ENCODE data around the gene SPATA17. TPM values are rescaled to one million over a fixed set of nuclear protein-coding genes. Genes with fewer than 3 reads are reported as not detected.

The SPATA17 gene
- polyA plus RNA-seq, 4 donors: 0.10 to 2.2 TPM; not detected in 2

DNA sequence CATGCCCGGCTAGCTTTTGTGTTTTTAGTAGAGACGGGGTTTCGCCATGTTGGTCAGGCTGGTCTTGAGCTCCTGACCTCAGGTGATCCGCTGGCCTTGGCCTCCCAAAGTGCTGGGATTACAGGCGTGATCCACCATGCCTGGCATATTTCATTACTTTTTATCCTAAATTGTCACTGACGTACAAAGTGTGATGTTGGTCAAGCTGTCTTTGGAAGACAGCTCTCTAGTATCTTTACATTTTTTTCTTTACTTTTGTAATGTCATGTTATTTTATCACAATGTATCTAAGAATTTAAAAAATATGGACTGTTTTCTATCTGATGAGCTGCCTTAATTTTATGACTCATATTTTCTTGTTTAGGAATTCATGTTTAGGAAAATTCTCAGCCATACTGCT, 72.2 kb downstream of the SPATA17 start:
- FAIRE-seq (peak; percentile 10), DNase-seq (no peak)

DNA sequence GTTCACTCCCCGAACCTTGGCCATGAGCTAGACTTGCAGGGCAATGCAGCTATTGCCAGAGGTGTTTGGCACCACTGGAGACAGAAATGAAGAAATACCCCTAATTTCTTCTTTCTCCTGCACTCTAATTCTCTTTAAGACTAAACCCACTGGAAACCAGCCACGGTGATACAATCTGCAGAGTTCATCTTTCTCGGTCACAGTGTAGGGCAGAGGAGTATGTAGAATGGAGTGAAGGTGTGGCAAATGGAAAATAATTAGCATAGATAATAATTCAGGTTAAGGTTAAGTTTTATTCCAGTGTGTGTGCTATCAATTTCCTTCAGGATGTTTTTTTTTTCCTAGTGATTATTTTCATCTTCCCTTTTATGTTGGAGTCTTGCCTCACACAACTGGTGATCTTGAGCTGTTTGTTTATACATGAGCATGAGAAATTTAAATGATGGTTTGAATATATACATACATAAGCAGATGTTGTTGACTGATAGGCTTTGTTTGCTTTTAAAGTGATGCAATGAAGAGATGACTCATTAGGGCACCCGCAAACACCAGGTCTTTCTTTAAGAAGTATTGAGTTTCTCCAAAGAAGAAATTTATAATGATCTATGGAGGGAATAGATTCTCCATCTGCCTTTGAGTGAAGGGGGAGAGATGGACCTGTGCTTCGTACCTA, 81.9 kb downstream of the SPATA17 start:
- no peaks in the 10 kb centered on the region for H3K36me3 ChIP-seq (ENCODE audit: control insufficient read depth in 3 of 3, insufficient read depth in 2 of 3, low read depth in 1 of 3, low read length in 3 of 3)
- DNase-seq (no peak), FAIRE-seq (no peak)
- H3K27me3 ChIP-seq (ENCODE audit: control insufficient read depth in 3 of 3, insufficient read depth in 3 of 3, low read length in 3 of 3): no peaks in the 10 kb centered on the region
- no peaks in the 10 kb centered on the region for H3K4me1 ChIP-seq (ENCODE audit: control insufficient read depth in 3 of 3, insufficient read depth in 2 of 3, low read depth in 1 of 3, low read length in 2 of 3)
- no peak overlapping the region for H3K27ac ChIP-seq (ENCODE audit: low read depth in 1 of 3, low read length in 2 of 3)
- H3K4me3 ChIP-seq (ENCODE audit: low read depth in 1 of 3, low read length in 3 of 3): no peak overlapping the region
- no peaks in the 10 kb centered on the region for H3K9me3 ChIP-seq (ENCODE audit: control insufficient read depth in 2 of 2, insufficient read depth in 1 of 2, low read depth in 1 of 2, low read length in 1 of 2)
- 73 to 79% (median 75%) methylated on average over 5 of the region's 5 CpGs for WGBS, 3 donors

More for the DNA sequence above, 72.2 kb downstream of the SPATA17 start:
- no peak overlapping the region for H3K4me3 ChIP-seq (ENCODE audit: low read depth in 1 of 3, low read length in 3 of 3)
- H3K4me1 ChIP-seq (ENCODE audit: control insufficient read depth in 3 of 3, insufficient read depth in 2 of 3, low read depth in 1 of 3, low read length in 2 of 3): no peaks in the 10 kb centered on the region
- no peak overlapping the region for H3K27ac ChIP-seq (ENCODE audit: low read depth in 1 of 3, low read length in 2 of 3)
- WGBS, 3 donors: 91 to 95% (median 91%) methylated on average over 6 of the region's 6 CpGs
- no peaks in the 10 kb centered on the region for H3K36me3 ChIP-seq (ENCODE audit: control insufficient read depth in 3 of 3, insufficient read depth in 2 of 3, low read depth in 1 of 3, low read length in 3 of 3)
- H3K9me3 ChIP-seq (ENCODE audit: control insufficient read depth in 2 of 2, insufficient read depth in 1 of 2, low read depth in 1 of 2, low read length in 1 of 2): no peaks in the 10 kb centered on the region
- no peaks in the 10 kb centered on the region for H3K27me3 ChIP-seq (ENCODE audit: control insufficient read depth in 3 of 3, insufficient read depth in 3 of 3, low read length in 3 of 3)

DNA sequence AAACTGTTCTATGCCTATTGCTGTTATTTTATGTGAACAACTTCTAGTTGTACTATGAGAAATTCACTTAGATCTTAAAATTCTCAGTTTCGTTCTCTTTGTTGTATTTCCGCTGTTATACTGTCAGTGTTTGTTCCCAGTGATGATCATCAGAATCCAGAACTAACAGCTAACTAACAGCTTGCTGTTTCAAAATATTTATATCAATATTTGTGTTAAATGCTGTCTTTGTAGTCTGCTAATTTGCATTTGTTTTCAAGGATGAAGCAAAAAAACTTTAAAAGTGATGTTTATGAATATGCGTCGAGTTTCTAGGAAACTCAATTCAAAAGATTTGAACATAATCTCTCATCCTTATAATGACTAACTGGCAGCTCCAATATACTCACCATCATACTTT, 84.5 kb downstream of the SPATA17 start:
- WGBS, 3 donors: 76 to 87% (median 82%) methylated on average over 4 of the region's 4 CpGs

DNA sequence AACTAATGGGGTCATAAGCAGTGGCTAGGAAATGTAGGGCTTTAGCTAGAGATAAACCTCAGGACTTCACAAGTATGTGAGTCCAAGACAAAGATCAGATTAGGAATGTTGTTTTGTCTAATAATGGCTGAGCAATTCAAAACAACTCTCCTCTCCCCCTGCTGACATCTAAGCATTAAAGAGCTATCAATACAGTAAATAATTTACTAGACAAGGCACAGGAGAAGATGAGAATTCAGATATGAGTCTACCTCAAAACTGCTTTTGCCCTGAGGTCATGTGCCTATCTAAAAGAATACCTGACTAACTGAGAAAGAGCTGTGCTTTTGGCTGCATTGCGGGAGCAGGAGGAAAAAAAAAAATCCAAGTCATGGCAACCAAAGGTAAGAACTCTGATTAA, 86.8 kb downstream of the SPATA17 start:
- Histone ChIP-seq H3K4me1 (ENCODE audit: control insufficient read depth in 3 of 3, insufficient read depth in 2 of 3, low read depth in 1 of 3, low read length in 2 of 3) (no peaks in the 10 kb centered on the region), H3K27ac (ENCODE audit: low read depth in 1 of 3, low read length in 2 of 3) (no peak overlapping the region), H3K9me3 (ENCODE audit: control insufficient read depth in 2 of 2, insufficient read depth in 1 of 2, low read depth in 1 of 2, low read length in 1 of 2) (peaks cover 0 to 3% of the 10 kb centered on the region in 2 donors), H3K27me3 (ENCODE audit: control insufficient read depth in 3 of 3, insufficient read depth in 3 of 3, low read length in 3 of 3) (no peaks in the 10 kb centered on the region), H3K4me3 (ENCODE audit: low read depth in 1 of 3, low read length in 3 of 3) (no peak overlapping the region), H3K36me3 (ENCODE audit: control insufficient read depth in 3 of 3, insufficient read depth in 2 of 3, low read depth in 1 of 3, low read length in 3 of 3) (no peaks in the 10 kb centered on the region)
- no peak for FAIRE-seq
- DNase-seq: no peak
- WGBS, 3 donors: 63 to 89% (median 77%) methylated on average over 1 of the region's 1 CpG

More for the DNA sequence above, 84.5 kb downstream of the SPATA17 start:
- H3K36me3 ChIP-seq (ENCODE audit: control insufficient read depth in 3 of 3, insufficient read depth in 2 of 3, low read depth in 1 of 3, low read length in 3 of 3): no peaks in the 10 kb centered on the region
- H3K4me1 ChIP-seq (ENCODE audit: control insufficient read depth in 3 of 3, insufficient read depth in 2 of 3, low read depth in 1 of 3, low read length in 2 of 3): no peaks in the 10 kb centered on the region
- H3K27me3 ChIP-seq (ENCODE audit: control insufficient read depth in 3 of 3, insufficient read depth in 3 of 3, low read length in 3 of 3): no peaks in the 10 kb centered on the region
- no peak for FAIRE-seq
- no peak overlapping the region for H3K27ac ChIP-seq (ENCODE audit: low read depth in 1 of 3, low read length in 2 of 3)
- no peak overlapping the region for H3K4me3 ChIP-seq (ENCODE audit: low read depth in 1 of 3, low read length in 3 of 3)
- H3K9me3 ChIP-seq (ENCODE audit: control insufficient read depth in 2 of 2, insufficient read depth in 1 of 2, low read depth in 1 of 2, low read length in 1 of 2): peaks cover 0 to 3% of the 10 kb centered on the region in 2 donors
- DNase-seq: no peak

DNA sequence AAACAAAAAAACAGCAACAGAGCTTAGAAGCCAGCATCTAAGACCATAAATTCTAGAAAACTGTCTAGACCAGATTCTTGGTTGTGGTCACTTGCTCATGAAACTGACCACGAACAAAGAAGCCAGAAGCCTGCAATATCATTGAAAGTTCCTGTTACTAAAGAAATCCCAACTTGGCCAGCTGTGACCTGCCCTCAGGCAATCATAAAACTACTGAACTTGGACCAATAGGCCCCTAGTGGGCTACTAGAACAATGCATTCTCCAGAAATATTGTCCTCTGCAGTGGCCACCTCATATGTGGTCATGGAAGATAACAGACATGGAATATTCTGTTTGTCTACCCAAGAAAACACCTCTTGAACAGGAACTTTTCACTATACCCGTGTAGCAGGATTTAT, 87.7 kb downstream of the SPATA17 start:
- peaks cover 0 to 3% of the 10 kb centered on the region in 2 donors for H3K9me3 ChIP-seq (ENCODE audit: control insufficient read depth in 2 of 2, insufficient read depth in 1 of 2, low read depth in 1 of 2, low read length in 1 of 2)
- no peaks in the 10 kb centered on the region for H3K27me3 ChIP-seq (ENCODE audit: control insufficient read depth in 3 of 3, insufficient read depth in 3 of 3, low read length in 3 of 3)
- no peak for FAIRE-seq
- no peak overlapping the region for H3K4me3 ChIP-seq (ENCODE audit: low read depth in 1 of 3, low read length in 3 of 3)
- 71 to 75% (median 71%) methylated on average over 2 of the region's 2 CpGs for WGBS, 3 donors
- no peaks in the 10 kb centered on the region for H3K4me1 ChIP-seq (ENCODE audit: control insufficient read depth in 3 of 3, insufficient read depth in 2 of 3, low read depth in 1 of 3, low read length in 2 of 3)
- H3K27ac ChIP-seq (ENCODE audit: low read depth in 1 of 3, low read length in 2 of 3): no peak overlapping the region
- no peaks in the 10 kb centered on the region for H3K36me3 ChIP-seq (ENCODE audit: control insufficient read depth in 3 of 3, insufficient read depth in 2 of 3, low read depth in 1 of 3, low read length in 3 of 3)
- DNase-seq: no peak

DNA sequence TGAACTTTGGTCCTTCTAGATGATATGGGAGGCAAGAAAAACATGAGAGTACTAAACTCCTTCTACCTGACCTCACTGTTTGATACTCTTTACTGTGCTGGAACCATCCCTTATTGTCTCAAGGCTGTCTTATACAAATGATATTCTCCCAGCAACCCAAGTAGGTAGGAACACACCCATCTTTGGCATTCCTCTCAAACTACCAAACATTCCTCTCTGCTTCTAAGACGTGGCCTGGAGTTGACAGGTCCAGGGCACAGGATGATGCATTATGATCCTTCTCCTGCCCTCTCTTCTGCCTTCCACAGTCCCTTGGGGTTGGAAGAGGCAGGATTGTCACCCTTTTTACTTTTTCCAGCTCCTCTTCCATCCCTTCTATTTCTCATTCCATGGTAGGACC, 90.5 kb downstream of the SPATA17 start:
- Histone ChIP-seq H3K4me3 (ENCODE audit: low read depth in 1 of 3, low read length in 3 of 3) (no peak overlapping the region), H3K27me3 (ENCODE audit: control insufficient read depth in 3 of 3, insufficient read depth in 3 of 3, low read length in 3 of 3) (no peaks in the 10 kb centered on the region), H3K4me1 (ENCODE audit: control insufficient read depth in 3 of 3, insufficient read depth in 2 of 3, low read depth in 1 of 3, low read length in 2 of 3) (no peaks in the 10 kb centered on the region), H3K36me3 (ENCODE audit: control insufficient read depth in 3 of 3, insufficient read depth in 2 of 3, low read depth in 1 of 3, low read length in 3 of 3) (no peaks in the 10 kb centered on the region), H3K27ac (ENCODE audit: low read depth in 1 of 3, low read length in 2 of 3) (no peak overlapping the region), H3K9me3 (ENCODE audit: control insufficient read depth in 2 of 2, insufficient read depth in 1 of 2, low read depth in 1 of 2, low read length in 1 of 2) (peaks cover 0 to 3% of the 10 kb centered on the region in 2 donors)
- 4 to 31% (median 28%) methylated on average over 1 of the region's 1 CpG for WGBS, 3 donors
- FAIRE-seq (no peak), DNase-seq (peak in 1 of 2 donors; percentile 6)

DNA sequence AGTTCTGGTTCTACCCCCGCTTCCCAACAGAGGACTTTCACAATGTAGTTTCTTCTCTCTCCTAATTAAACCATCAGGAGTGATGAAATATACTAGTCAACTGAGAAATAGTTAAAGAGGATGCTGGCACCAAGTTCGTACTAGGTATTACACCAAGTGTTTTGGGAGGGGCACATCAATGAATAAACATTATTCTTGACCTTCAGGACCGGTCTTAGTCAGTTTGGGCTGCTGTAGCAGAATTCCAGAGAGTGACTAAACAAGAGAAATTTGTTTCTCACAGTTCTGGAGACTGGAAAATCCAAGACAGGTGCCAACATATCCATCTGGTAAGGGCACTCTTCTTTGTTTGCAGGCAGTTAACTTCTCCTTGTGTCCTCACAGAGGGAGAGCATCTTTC, 103.8 kb downstream of the SPATA17 start:
- no peak overlapping the region for H3K27ac ChIP-seq (ENCODE audit: low read depth in 1 of 3, low read length in 2 of 3)
- DNase-seq (no peak), FAIRE-seq (no peak)
- no peak overlapping the region for H3K4me3 ChIP-seq (ENCODE audit: low read depth in 1 of 3, low read length in 3 of 3)
- no peaks in the 10 kb centered on the region for H3K27me3 ChIP-seq (ENCODE audit: control insufficient read depth in 3 of 3, insufficient read depth in 3 of 3, low read length in 3 of 3)
- H3K9me3 ChIP-seq (ENCODE audit: control insufficient read depth in 2 of 2, insufficient read depth in 1 of 2, low read depth in 1 of 2, low read length in 1 of 2): no peaks in the 10 kb centered on the region
- WGBS, 3 donors: 56 to 72% (median 59%) methylated on average over 3 of the region's 3 CpGs
- H3K4me1 ChIP-seq (ENCODE audit: control insufficient read depth in 3 of 3, insufficient read depth in 2 of 3, low read depth in 1 of 3, low read length in 2 of 3): no peaks in the 10 kb centered on the region
- no peaks in the 10 kb centered on the region for H3K36me3 ChIP-seq (ENCODE audit: control insufficient read depth in 3 of 3, insufficient read depth in 2 of 3, low read depth in 1 of 3, low read length in 3 of 3)

DNA sequence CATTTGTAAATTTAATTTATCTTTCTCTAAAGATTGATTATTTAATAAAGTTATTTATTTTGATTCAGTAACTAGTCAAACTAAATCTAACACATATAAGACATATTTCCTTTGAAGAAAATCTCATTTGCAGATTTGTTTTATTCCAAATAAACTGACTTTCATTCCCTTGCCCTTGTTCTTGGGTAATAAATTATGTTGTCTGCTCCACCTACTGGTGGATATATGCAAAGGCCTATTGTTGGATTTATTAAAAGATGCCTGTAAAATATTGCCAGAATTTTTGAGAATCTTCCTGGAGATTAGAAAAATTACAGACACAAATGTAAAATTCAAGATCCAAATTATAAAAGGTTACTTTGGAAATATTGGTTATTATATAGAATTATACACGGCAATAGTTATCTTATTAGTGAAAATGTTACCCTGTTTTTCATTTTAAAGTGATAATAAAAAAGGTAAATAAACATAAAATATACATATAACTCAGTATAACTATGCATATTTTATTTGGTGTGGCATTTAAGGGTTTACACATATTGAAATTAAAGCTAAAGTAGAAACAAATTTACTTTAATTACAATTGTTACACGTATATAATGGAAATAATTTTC, 116.1 kb downstream of the SPATA17 start:
- 67 to 83% (median 79%) methylated on average over 2 of the region's 2 CpGs for WGBS, 3 donors
- DNase-seq: peak; percentile 20 to 26
- Histone ChIP-seq H3K27ac (ENCODE audit: low read depth in 1 of 3, low read length in 2 of 3) (no peak overlapping the region), H3K4me3 (ENCODE audit: low read depth in 1 of 3, low read length in 3 of 3) (no peak overlapping the region), H3K27me3 (ENCODE audit: control insufficient read depth in 3 of 3, insufficient read depth in 3 of 3, low read length in 3 of 3) (no peaks in the 10 kb centered on the region), H3K4me1 (ENCODE audit: control insufficient read depth in 3 of 3, insufficient read depth in 2 of 3, low read depth in 1 of 3, low read length in 2 of 3) (no peaks in the 10 kb centered on the region), H3K36me3 (ENCODE audit: control insufficient read depth in 3 of 3, insufficient read depth in 2 of 3, low read depth in 1 of 3, low read length in 3 of 3) (no peaks in the 10 kb centered on the region), H3K9me3 (ENCODE audit: control insufficient read depth in 2 of 2, insufficient read depth in 1 of 2, low read depth in 1 of 2, low read length in 1 of 2) (no peaks in the 10 kb centered on the region)
- peak; percentile 90 for FAIRE-seq

DNA sequence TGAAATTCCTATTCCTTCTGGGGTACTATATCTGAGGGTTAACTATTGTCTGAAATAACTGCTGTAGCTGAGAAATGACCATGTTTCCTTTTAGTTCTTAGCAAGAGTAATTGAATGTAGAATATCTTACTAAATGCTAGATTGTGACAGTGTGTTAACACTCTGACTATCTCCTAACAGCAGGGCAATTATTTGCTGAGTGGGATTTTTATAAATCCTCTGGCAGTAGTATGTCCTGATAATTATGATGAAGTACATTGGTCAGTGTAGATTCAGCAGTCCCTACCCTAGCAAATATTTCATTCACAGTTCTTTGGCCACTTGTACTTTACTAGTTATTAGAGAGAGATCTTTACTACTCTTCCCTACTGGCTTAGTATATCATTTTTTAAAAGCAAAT, 138.6 kb downstream of the SPATA17 start:
- H3K27ac ChIP-seq (ENCODE audit: low read depth in 1 of 3, low read length in 2 of 3): no peak overlapping the region
- no peaks in the 10 kb centered on the region for H3K36me3 ChIP-seq (ENCODE audit: control insufficient read depth in 3 of 3, insufficient read depth in 2 of 3, low read depth in 1 of 3, low read length in 3 of 3)
- H3K9me3 ChIP-seq (ENCODE audit: control insufficient read depth in 2 of 2, insufficient read depth in 1 of 2, low read depth in 1 of 2, low read length in 1 of 2): no peaks in the 10 kb centered on the region
- DNase-seq (no peak), FAIRE-seq (no peak)
- H3K4me3 ChIP-seq (ENCODE audit: low read depth in 1 of 3, low read length in 3 of 3): no peak overlapping the region
- no peaks in the 10 kb centered on the region for H3K27me3 ChIP-seq (ENCODE audit: control insufficient read depth in 3 of 3, insufficient read depth in 3 of 3, low read length in 3 of 3)
- H3K4me1 ChIP-seq (ENCODE audit: control insufficient read depth in 3 of 3, insufficient read depth in 2 of 3, low read depth in 1 of 3, low read length in 2 of 3): no peaks in the 10 kb centered on the region

All from small intestine (tissue), 7 donors.